NCI-H2227 (cell line): ENCODE results near the gene HNRNPC.
"Not testable (repeated sequence)": the region's sequence is repeated elsewhere in the genome, so short reads cannot be mapped to it uniquely, and the experiment has no call there.

ENCODE experiments used
- DNase-seq: peaks from one replicate; lab custom pipeline; 2025; ENCODE audit not compliant: unreplicated experiment; lab: John Stamatoyannopoulos, UW

The HNRNPC gene

DNA sequence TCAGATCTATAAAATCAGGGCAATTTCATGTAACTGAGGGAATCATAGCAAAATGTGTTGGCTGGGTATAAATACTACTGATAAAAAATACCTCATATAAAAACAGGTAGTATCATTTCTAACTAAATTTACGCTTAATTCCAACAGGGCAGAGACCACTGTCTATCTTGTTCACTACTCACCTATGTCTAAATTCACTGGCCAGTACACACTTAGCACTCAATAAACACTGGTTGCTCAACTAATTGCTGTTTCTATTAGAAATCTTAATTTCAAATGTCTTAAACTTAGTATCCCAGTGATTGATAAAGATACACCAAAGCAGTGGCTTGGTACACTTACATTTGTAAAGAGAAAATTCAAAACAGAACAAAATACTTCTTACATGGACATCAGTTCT, 55.6 kb downstream of the HNRNPC start:
- DNase-seq = no peak

DNA sequence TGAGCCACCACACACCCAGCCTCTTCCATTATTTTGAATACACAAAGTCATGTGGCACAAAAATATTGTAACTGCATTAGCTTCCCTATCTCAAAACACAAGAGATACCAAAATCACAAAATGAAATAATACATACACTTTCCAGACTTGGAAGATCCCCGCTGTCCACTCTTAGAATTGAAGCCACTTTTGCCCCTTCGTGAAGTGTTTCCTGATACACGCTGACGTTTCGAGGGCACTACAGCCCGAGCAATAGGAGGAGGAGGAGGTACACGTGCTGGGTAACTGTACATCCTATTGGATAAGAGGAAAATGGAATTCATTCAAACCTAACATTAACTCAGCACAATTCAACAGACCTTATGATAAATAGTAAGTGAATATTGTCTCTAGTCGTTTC, 56.4 kb downstream of the HNRNPC start:
- DNase-seq = not testable (repeated sequence)

DNA sequence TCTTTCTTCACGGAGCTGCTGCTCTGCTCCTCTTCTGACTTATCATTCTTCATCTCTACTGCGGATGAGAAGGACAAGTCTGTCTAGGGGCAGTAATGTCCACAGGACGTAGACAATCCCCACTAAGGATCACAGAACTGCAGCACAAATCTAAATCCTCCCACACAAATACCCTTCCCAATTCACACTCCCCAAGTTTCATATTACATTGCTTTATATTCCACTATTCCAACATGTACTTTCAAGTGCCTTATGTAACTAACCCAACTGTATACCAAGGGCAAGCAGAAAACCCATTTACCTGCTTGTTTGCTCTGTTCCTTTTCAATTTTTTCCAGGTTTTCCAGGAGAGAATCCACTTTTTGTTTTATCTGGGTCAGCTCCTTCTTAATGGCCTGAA, 57.7 kb downstream of the HNRNPC start:
- no peak for DNase-seq

DNA sequence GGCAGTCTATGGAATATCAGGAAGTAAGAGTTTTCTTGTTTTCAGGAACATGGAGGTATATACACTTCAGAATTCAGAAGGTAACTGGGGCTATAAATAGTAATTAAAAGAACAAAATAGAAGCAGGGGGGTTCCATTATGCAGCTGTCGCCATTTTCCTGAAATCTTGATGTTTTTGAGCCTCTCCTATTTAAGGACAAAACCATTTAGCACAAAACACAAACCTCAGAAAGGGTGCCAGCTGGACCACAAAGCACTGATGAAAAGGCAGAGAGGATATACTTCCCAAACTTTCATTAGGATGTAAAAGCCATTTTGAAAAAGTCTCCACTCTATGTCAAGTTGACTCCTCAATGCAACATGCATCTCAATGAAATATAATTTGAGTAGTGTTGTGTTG, 59.2 kb downstream of the HNRNPC start:
- no peak for DNase-seq

DNA sequence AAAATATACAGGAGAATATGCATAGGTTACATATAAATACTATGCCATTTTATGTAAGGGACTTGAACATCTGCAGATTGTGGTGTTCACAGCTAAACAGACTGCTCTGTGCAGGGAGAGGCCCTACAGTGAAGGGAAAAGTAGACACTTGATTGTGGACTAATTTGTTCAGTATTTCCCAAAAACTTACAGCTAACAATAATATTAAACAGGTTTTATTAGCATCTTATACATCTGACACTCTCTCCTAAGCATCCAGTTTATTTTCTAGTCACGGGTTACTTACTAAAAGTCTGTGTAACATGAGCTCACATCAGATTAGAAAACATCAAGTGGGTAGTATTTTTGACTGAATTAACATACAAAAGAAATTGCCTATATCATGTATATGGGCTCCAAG, 60.1 kb downstream of the HNRNPC start:
- no peak for DNase-seq

DNA sequence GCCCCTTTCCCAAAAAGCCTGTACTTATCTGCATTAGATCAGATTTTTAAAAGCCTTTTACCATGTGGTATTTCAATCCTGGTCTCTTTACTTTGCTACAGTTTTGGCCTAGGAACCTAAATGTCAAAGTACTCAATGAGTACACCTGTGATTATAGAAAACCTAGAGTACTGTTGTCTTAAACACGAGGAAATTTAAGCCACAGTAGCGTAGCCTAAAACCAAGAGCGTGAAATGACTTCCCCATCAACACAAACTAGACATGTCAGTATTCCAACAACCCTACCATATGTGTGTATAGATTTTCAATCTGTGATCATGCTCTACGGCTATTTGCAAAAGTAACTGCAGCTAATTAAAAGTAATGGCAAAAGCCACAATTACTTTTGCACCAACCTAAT, 60.7 kb downstream of the HNRNPC start:
- DNase-seq = no peak

DNA sequence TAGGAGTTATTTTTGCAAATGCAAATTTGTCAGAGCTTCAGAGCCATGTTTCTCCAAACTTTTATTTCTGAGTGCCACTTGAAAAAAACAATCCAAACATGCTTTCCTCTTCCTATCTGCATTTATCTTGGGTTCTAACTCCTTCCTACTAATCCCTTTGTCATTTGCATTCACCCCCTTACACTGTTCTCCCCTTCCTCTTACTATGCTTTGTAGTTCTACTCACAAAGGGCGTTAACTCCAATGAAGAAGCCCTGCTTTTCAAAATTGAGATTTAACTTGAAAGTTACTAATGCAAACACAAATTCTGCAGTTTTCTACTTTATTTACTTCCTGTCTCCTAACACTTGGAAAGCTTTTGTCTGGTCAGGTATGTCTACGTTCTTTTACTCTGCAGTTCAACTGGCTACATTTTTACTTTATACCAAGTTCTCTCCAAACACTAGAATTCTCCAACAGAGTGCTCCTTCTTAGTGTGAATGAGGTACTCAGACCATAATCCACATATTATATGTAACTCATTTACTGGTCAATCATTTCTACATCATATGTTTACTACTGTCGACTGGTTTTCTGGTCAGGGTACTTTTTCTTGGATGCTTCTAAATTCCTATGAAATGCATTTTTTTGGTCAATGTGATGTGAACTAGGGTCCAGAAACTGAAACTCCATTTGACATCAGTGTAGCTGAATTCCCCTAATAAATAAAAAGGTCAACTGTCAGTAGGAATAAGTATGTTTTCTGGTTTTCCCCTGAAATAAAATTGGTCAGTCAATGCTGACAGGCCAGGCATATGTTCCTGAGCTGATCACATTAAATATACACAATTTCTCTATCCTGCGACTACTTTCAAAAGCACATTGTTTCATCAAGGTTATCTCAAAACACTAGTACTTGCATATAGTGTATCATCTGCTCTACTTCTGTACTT, 62.2 kb downstream of the HNRNPC start:
- DNase-seq = no peak

DNA sequence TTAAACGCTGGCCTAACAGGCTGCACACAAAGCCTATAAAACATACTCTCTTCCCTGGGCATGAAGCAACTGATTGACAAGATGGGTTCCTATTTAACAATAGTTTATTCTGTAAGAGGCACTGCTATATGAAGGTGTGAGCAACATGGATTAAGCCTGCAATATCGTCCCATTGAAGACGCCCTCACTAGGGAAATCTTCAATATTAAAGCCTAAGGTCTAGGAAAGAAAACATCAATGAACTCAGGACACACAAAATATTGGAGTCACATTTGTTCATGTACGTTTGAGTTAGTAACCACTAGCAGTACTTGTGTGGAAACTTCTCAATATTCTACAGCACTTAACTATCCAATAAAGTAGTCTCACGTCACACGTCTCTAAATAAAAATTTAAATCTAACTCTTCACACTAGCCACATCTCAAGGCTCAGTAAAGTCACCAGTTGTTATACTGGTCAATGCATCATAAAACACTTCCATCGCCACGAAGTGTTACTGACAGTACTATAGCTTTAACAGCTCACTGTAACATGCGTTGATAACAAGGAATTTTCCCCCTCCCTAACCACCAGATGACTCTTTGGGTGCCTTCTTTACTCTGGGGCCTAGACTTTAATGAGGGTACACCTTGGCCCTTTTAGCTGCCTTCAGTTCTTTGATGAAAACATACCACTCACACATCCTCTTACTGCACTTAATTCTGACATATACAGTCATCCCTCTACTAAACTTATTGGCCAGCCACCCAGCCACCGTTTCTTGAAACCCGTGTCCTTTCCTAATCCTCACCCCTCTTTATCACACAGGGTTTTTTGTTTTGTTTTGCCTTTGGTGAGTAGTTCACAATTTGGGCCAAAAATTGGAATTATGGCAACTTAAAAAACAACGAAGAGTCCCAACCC, 63.3 kb downstream of the HNRNPC start:
- no peak for DNase-seq

DNA sequence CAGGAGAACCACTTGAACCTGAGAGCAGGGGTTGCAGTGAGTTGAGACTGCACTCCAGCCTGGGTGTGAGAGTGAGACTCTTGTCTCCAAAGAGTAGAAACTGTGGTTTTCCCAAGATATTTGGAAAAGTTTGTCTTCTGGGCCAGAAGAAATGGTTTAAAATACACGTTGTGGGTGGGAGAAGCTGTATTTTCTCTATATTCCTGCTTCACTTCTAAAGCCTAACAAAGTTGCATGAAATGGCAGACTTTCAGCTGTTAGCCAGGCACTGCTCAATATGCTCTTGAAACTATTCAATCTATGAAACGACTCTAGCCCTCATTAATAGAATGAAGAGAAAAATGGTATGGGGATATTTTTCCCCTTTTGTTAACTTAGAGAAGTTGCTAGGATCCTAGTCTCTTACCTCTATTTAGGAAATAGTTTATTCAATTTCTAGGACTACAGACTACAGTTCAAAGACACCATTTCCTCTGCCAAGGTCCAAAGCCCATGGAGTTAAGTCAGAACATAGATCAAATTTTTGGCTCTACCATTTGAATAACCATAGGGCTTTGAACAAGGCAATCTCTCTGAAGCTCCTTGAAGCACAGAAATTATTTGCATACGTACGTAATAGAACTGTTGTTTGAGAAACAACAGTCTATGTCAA, 64.1 kb downstream of the HNRNPC start:
- DNase-seq = no peak

DNA sequence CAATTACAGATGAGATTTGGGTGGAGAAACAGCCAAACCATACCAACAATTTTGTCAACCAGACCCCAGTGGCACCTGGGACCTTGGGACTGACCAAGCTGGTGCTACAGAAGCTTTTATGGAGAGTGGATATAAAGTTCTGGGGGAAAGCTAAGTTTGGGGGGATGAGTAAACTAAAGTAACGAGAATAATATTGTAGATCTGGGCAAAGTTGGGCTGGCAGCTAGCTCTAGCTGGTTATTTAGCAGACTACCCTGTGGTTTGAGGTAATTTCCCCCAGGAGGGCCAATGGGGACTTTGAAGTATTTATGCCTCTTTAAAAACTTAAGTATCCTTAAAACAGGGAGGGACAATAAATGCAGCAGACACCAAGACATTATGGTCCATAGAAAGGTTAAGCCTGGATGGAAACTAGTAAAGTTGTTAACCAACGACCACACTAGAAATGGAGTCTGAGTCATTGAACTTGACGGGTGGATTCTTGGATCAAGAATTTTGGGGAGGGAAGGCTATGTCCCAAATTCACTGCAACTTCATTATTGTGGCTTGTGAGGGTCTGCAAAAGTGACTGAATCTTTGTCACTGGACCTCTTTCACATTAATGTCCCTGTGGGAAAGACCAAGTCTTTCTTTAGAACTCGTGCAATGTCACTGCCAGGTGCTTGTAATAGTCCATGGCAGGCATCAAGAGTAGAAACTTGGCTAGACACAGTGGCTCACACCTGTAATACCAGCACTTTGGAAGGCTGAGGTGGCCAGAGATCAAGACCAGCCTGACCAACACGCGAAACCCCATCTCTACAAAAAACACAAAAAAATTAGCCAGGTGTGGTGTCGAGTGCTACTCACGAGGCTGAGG, 64.8 kb downstream of the HNRNPC start:
- no peak for DNase-seq

DNA sequence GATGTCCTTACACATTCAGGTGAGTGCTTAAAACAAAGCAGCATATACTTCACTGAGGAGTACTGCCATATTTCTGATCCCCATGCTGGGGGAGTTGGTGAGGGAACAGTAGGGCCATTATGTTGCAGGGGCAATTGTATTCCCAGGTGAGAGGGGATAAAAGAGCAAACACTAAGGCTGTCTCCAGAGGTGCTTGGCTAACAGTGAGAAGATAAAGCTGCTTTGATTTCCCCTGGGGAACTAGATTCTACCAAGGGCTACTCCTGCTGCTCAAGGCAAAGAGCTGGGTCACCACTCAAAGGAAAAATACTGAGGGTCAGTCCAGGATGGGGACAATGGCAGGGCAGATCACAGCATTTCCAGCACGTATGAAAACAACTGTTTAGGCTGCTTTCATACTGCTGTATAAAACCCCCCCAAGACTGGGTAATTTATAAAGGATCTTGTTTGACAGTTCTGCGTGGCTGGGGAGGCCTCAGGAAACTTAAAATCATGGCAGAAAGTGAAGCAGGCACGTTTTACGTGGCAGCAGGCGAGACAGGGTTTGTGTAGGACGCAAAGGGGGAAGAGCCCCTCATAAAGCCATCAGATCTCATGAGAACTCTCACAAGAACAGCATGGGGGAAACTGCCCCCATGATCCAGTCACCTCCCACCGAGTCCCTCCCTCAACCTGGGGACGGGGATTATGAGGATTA, 65.6 kb downstream of the HNRNPC start:
- DNase-seq = no peak

DNA sequence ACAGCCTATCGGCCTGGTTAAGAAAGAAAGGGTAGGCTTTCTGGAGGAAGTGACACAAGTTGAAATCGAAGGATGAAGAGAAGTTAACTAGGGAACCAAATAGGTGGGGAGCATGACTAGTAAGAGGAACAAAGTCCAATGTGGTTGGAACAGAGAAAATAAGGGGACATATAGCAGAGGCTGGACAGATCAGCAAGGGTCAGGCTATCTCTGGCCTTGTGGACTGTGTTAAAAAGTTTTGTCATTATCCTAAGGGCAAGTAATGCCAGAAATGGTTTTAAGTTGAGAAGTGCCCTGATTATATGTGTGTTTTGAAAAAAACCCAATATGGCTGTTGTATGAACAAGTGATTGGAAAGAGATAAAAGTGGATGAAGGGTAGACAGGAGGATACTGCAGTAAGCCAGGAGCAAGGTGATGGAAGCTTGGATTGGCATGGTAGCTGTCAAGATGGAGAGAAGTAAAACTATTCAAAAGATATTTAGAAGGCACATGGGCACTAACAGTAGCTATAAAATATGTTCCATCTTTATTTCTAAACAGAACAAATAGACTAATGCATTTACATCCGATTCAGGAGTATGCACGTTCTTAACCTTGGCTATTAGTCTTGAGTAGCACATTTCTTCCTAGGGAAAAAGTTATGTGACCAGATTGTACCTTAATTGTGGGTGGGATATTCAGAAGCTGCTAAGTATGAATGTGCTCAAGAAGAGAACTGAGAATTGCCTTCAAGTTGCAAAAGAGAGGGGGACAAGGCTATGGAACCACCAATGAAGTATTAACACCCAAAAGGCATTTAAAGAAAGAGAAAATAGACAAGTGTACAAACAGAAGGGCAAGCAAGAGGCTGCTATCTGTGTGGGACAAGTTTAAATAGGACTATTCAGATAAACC, 66.5 kb downstream of the HNRNPC start:
- DNase-seq = no peak

DNA sequence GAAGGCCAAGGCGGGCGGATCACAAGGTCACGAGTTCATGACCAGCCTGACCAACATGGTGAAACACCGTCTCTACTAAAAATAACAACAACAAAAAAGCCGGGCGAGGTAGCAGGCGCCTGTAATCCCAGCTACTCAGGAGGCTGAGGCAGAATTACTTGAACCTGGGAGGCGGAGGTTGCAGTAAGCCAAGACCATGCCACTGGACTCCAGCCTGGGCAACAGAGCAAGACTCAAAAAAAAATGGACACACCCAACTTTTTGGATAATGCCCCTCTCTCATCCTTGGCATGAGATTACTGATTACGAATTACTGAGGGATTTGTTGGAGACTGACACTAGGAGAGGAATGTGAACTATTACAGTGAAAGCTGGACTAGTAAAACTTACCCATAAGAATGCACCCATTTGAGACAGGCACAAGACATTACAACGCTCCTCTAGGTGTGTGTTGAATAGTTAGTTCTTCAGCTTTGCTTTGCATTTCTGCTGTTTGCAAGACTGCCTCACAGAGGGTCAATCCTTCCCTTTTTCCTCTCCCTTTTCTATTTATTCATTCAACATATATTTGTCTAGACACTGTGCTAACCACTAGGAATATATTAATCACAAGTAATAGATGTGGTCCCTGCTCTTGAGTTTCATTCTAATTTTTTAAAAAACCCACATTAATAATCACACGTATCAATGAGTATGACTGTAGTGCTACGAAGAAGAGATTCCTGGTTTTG, 67.3 kb downstream of the HNRNPC start:
- no peak for DNase-seq

DNA sequence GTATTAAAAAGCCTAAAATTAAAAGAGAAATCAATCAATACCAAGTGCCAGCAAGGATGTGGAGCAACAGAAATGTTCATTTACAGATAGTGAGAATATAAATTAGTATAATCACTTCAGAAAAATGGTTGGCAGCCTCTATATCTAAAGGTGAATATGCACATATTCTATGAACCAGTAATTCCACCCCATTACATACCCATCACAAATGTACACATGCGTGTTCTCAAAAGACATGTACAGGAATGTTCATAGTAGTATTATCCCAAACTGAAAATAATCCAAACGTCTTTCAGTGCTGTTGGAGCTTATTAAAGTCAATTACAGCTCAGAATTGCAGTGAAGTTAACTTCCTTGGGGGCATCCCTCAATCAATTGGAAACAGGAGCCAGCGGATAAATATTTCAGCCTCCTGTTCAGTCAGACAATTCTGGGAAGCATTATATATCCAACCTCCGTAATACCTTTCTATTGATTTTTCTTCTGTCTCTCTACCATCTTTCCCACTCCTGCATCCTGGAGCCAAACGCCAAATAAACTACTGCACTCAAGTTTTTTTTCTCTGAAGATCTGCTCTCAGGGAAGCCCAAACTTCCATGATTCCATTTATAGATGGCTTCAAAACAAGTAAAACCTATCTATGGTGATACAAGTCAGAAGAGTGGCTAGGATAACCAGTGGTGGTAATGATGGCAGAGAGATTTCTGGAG, 68.3 kb downstream of the HNRNPC start:
- DNase-seq = no peak

DNA sequence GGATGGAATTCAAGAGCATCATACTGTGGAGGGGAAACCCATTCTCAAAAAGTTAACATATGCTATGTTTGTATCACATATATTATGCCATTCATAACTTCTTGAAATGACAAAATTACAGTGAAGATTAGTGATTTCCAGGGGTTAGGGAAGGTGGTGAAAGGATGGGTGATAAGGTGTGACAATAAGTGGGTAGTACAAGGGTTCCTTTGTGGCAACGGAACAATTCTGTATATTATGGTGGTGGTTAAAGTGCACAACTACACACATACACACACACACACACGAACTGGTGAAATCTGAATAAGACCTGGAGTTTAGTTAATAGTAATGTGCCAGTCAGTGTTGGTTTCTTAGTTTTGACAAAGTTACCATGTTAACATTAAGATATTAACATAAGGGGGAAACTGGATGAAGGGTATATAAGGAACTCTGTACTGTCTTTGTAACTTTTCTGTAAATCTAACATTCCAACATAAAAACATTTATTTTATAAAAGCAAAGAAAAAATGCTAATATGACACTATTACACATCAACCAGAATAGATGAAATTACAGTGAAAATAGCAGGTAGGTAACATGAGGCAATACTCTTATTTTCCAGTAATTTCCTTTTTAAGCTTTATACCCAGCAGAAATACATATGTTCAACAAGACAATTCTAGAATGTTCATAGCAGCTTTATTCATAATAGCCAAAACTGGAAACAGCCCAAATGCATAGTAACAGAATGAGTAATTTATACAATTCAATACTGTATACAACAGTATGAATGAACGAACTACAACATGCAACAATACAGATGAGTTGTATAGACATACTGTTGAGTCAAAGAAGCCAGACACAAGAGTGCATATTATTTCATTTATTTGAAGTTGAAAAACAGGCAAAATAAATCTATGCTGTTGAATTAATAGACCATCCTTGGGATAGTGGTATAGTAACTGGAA, 69.4 kb downstream of the HNRNPC start:
- DNase-seq = no peak

DNA sequence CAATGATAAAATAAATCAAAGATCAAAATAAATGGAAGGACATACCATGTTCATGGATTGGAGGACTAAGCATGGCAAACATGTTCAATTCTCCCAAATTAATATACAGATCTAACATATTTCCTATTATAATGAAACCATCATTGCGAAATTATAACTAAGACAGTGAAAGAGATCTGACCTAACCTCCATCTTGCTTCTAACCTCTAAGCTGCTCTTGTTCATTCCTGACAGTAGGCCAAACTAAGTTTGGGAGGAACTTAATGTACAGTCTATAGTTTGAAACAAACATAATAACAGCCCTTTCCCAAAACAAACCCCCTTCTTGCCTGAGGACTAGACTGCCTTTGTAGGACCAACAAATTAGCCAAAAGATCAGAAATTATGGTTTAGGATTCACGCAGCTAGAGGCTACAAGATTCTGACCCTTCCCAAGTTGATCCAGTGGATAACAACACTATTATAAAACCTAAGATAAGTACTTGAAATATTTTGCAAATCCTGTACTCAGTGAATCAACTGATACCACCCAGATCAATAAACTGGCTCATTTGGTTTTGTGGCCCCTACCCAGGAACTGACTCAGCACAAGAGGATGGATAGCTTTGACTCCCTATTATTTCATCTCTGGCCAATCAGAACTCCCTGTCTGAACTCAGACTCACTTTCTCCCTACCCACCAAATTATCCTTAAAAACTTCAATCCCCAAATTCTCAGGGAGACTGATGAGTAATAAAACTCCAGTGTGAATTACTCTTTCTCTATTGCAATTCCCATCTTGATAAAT, 71.6 kb downstream of the HNRNPC start:
- DNase-seq = no peak
